A549 treated with DMSO at 1 μM for 4 hours (cell line): ENCODE data around the gene SETD3. TPM values are rescaled to one million over a fixed set of nuclear protein-coding genes. Genes with fewer than 3 reads are reported as not detected.

ENCODE experiments used
- total RNA-seq: library from RNA; stranded (reverse); fragments of 200-300 nt; extraction: Qiagen RNA extraction; gene quantifications from 5 replicates; pipeline ENCODE4 v1.2.3, GENCODE V29; 2022; ENCODE audit warnings: low read depth

The SETD3 gene
- 45.0 to 54.1 TPM (median 51.4 TPM) in 5 replicates for total RNA-seq

DNA sequence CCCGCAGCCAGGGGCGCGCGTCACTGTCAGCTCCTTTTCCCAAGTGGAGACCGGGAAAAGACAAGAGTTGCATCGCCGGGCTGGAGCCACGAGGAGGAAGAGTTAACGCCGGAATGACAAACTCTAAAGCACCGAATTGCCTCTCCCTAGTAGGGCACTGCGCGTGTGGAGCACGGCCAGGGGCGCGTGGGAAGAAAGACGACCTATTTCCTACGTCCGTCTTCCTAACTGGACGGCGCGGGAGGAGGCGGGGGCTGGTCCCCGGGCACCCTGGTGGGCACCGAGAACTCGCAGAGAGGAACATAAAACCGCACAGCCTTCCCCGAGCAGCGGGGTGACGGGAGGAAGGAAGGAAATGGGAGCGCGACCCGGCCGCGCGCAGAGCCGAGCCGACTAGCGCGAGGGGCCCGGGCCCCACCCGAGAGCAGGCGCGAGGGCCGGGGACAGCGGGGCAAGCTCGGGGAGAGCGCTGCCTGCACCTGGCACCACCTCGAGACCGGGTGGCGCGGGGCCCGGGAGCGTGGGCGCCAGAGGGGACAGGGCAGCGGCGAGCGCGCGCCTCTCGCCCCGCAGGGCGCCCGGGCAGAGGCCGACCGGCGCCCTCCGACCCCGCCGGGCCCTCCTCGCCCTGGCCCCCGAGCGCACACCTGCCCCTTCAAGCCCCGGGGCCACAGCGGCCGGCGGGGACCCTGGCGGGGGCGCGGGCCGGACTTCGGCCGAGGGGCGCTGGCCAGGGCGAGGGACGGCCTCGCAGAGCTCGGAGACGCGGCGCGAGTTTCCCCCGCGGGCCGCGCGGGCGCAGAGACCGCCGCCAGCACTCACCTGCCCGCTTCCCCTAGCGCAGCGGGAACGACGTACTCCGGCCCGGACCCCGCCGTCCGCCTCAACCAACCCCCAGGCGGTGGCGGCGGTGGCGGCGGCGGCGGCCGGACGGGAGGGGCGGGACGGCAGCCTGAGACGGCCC lies at the start of gene SETD3:
Gene SETD3, minus strand, starts transcription at position 954 of the 964 bp plus-strand sequence. CDS start 15,054 bp downstream, outside the sequence.

DNA sequence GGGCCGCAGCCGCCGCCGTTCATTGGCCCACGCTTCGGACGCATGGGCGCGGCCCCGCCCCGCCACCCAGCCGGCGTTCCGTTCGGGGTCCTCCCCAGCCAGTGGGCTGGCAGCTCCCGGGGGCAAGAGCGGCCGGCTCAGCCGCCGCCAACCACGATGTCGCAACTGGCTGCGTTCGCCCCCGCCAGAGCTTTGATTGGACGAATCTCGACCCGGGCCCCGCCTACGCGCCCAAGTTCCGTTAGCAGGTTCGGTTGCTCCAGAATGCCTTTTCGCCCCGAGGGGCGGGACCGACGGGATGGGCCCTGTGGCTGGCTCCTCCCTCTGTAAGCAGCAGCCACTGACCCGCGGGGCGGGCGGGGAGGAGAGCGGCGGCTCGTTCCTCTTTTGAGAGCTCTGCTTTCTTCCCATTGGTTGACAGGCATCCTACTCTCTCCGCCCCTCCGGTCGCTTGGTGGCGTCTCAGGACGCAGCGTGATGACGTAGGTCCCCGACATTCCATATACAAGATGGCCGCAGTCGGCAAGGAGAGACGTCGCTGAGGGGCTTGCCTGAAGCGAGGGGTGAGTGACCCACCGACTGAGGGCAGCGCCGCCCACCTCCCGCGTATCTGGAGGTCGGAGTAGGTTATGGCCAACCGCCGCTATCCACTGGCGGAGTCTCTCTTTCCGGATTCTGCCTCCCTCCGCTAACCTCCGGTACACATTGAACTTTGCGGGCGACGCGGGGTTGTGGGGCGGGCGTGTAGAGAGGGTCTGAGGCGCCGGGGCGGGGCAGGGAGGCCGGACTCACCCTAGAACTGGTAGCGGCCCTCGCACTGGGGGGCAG lies 472 bp upstream of the SETD3 start, which contains the start of gene CCNK:
Gene CCNK, plus strand, starts transcription at position 493 of the 828 bp plus-strand sequence. CDS start 11,269 bp downstream, outside the sequence.

Other genes starting within 250 kb of the SETD3 start
- 0.18 to 0.32 TPM (median 0.28 TPM) in 5 replicates for gene BCL11B, start 208.7 kb downstream of the SETD3 start, total RNA-seq
- 46.5 to 56.5 TPM (median 52.5 TPM) in 5 replicates for gene CCNK, start 550 bp upstream of the SETD3 start, total RNA-seq
- gene CCDC85C, start 123.3 kb upstream of the SETD3 start, total RNA-seq: 42.5 to 46.5 TPM (median 44.2 TPM) in 5 replicates
- gene HHIPL1, start 164.3 kb upstream of the SETD3 start, total RNA-seq: 0.11 to 0.28 TPM (median 0.17 TPM) in 5 replicates
- 0.10 to 0.38 TPM (median 0.15 TPM) in 5 replicates for gene CYP46A1, start 203.4 kb upstream of the SETD3 start, total RNA-seq